Tibial artery (tissue), 4 donors: ENCODE data around the gene RALGAPA2.
A peak's percentile ranks its signal among the peaks of the same experiment; 100 is the strongest.

Source experiments
- DNase-seq, 2 donors: peaks; one replicate each; pipeline ENCODE4 v3.0.0-alpha.2; 2019
- H3K27ac ChIP-seq, 2 donors: fragments of 200-600 bp; sonication (generic) in 1 of 2; 1 replicate in 1 of 2; 2 replicates in 1 of 2; pipeline ENCODE4 v1.5.1; 2018 to 2019; ENCODE audit warnings: mild to moderate bottlenecking in 1 of 2
- H3K27me3 ChIP-seq, 2 donors: fragments of 200-600 bp; sonication (generic) in 1 of 2; one replicate each; pipeline versions ENCODE4 v1.5.1 to v1.6.0; 2016 to 2019
- H3K36me3 ChIP-seq, 3 donors: fragments of 200-600 bp; sonication (generic) in 2 of 3; one replicate each; pipeline ENCODE4 v1.5.1; 2016 to 2019; ENCODE audit warnings: mild to moderate bottlenecking in 2 of 3
- H3K4me1 ChIP-seq, 4 donors: fragments of 200-600 bp; sonication (generic) in 2 of 4; 1 replicate in 3 of 4; 2 replicates in 1 of 4; pipeline ENCODE4 v1.5.1; 2016 to 2019
- H3K4me3 ChIP-seq, 2 donors: fragments of 200-600 bp; sonication (generic) in 1 of 2; 1 replicate in 1 of 2; 2 replicates in 1 of 2; pipeline ENCODE4 v1.5.1; 2018 to 2019; ENCODE audit warnings: mild to moderate bottlenecking in 2 of 2
- H3K9me3 ChIP-seq, 3 donors: fragments of 200-600 bp; sonication (generic) in 1 of 3; one replicate each; pipeline ENCODE4 v1.5.1; 2016 to 2019
- intact Hi-C: fragments of 100-400 bp; cut with DNase I; formaldehyde crosslinking; loops from one replicate; pipeline ENCODE4 v1.15.0; 2023; ENCODE audit warnings: low total_unique reads
- TF ChIP-seq, protein P1 (sequence below), 2 experiments: fragments of 200-600 bp in 1 of 2; fragments of 450-650 bp in 1 of 2; IDR thresholded peaks; one replicate each; pipeline ENCODE4 v1.5.1; 2017 to 2019; ENCODE audit warnings: antibody characterized with exemption in 2 of 2, mild to moderate bottlenecking in 1 of 2, moderate library complexity in 1 of 2

The RALGAPA2 gene

DNA sequence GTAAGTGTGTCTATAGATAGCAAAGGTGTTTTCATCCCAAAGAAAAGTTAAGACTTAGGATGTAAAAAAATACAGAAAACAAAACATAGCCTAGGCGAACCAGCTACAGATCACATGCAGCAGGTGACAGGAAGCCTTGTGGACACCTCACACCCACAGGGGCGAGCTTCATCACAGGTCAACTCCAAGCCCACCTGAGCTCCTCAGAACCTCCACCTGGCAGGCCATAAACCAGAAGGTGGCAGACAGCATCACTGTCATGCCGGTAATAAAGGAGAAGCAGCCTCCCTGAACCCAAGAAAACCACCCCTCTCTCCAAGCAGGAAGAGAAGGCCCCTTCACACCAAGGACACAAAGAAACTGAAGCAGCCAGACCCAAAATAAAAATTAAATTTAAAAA, 1.0 kb downstream of the RALGAPA2 start:
- peak overlapping the region; percentile 75 to 84 for H3K27ac ChIP-seq
- H3K4me1 ChIP-seq: peaks cover 0 to 19% (median 11%) of the 10 kb centered on the region in 4 donors
- intact Hi-C loops: loop anchor here (5.0 to 10.0 kb wide), 2 partner anchors 413 to 591 kb away; partner anchors contain the start of genes KIZ and XRN2
- TF ChIP-seq, protein P1, sequence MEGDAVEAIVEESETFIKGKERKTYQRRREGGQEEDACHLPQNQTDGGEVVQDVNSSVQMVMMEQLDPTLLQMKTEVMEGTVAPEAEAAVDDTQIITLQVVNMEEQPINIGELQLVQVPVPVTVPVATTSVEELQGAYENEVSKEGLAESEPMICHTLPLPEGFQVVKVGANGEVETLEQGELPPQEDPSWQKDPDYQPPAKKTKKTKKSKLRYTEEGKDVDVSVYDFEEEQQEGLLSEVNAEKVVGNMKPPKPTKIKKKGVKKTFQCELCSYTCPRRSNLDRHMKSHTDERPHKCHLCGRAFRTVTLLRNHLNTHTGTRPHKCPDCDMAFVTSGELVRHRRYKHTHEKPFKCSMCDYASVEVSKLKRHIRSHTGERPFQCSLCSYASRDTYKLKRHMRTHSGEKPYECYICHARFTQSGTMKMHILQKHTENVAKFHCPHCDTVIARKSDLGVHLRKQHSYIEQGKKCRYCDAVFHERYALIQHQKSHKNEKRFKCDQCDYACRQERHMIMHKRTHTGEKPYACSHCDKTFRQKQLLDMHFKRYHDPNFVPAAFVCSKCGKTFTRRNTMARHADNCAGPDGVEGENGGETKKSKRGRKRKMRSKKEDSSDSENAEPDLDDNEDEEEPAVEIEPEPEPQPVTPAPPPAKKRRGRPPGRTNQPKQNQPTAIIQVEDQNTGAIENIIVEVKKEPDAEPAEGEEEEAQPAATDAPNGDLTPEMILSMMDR (IDR thresholded peaks at IDR 0.05): no peak
- peak overlapping the region; percentile 74 to 93 for H3K4me3 ChIP-seq
- DNase-seq: no peak
- no peaks in the 10 kb centered on the region for H3K36me3 ChIP-seq
- no peaks in the 10 kb centered on the region for H3K27me3 ChIP-seq
- no peaks in the 10 kb centered on the region for H3K9me3 ChIP-seq

DNA sequence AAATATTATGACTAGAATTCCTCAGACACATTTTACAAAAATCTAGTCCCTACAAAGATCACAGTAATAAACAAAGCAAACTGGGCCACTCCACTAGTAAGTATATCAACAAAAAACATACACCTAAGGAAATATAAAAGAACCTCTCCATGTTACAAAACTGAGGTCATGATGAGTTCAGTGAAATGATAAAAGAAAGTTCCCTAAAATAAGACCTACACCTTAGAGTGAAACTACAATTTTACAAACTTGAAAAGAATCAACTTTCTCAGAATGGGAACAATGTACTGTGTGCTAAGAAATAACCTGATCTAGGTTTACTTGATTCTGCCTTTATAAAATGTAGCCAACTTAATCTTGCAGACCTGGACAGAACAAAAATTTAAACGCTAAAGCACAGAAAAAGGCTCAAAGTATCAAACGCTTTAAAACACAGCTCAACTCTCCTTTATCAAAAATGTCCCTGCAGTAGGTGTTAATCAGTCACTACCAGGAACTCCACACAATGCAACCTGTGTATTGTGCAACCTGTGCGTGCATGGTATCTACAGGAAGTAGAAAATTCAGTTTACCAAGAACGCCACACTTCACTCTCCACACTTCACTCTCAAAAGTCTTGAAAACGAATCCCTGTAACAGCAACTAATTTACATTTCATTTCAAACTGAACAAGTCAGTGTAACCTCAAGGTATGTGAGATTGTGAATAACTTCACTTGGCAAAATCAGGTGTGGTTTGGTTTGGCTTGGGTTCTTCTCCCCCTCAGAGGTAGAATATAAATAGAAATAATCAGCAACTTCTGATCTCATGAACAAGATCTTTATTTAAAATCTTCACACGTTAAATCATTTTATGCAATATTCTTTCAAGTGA, 1.8 kb downstream of the RALGAPA2 start:
- Histone ChIP-seq H3K36me3 (no peaks in the 10 kb centered on the region), H3K27ac (no peak overlapping the region), H3K27me3 (no peaks in the 10 kb centered on the region), H3K9me3 (no peaks in the 10 kb centered on the region), H3K4me1 (peaks cover 0 to 19% (median 11%) of the 10 kb centered on the region in 4 donors), H3K4me3 (peak overlapping the region in 1 of 2 donors; percentile 93)
- no peak for DNase-seq
- intact Hi-C loops: loop anchor here (5.0 to 10.0 kb wide), 2 partner anchors 414 to 592 kb away; partner anchors contain the start of genes KIZ and XRN2
- TF ChIP-seq, protein P1 (IDR thresholded peaks at IDR 0.05): no peak

DNA sequence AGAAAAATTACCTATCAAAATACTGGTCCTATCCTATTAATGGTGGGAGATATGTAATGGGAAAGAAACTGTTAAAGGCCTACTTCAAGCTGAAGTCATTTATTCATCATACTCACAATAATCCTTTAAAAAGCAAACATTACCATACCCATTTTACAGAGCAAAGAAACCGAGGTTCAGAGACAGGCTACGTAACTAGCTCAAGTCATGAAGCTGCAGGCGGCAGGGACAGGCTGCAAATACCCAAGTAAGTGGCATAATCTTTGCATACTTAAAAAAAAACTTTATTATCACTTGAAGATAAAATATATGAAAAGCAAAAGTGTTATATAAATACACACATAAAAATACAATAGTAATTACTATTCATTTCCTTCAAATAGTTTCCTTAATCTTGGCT, 2.6 kb downstream of the RALGAPA2 start:
- DNase-seq: no peak
- intact Hi-C loops: loop anchor here (5.0 to 10.0 kb wide), 2 partner anchors 415 to 592 kb away; partner anchors contain the start of genes KIZ and XRN2
- Histone ChIP-seq H3K9me3 (no peaks in the 10 kb centered on the region), H3K4me3 (no peak overlapping the region), H3K27me3 (no peaks in the 10 kb centered on the region), H3K36me3 (no peaks in the 10 kb centered on the region), H3K4me1 (peaks cover 0 to 19% (median 11%) of the 10 kb centered on the region in 4 donors), H3K27ac (no peak overlapping the region)
- TF ChIP-seq, protein P1 (IDR thresholded peaks at IDR 0.05): no peak

DNA sequence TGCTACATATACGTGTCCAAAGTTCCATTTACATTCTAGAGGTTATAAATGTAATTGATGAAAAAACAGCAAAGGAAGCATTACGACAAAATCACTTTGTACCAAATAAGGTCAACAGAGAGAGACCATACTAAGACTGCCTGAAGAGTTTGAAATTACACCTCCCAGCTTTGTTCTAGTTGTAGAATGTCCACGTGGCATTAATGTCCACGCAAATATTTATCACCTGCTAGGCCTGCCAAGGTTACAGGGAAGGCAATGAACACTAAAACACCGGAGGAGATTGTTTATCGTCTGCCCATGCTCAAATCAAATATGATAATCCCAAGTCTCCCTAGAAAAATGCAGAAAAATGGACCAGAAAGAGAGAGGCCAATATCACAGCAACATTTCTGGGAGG, 6.2 kb downstream of the RALGAPA2 start:
- intact Hi-C loops: no loop called here
- Histone ChIP-seq H3K27ac (no peak overlapping the region), H3K4me1 (peaks cover 0 to 8% (median 4%) of the 10 kb centered on the region in 4 donors), H3K27me3 (no peaks in the 10 kb centered on the region), H3K4me3 (no peak overlapping the region), H3K36me3 (no peaks in the 10 kb centered on the region), H3K9me3 (no peaks in the 10 kb centered on the region)
- TF ChIP-seq, protein P1 (IDR thresholded peaks at IDR 0.05): no peak
- DNase-seq: no peak

DNA sequence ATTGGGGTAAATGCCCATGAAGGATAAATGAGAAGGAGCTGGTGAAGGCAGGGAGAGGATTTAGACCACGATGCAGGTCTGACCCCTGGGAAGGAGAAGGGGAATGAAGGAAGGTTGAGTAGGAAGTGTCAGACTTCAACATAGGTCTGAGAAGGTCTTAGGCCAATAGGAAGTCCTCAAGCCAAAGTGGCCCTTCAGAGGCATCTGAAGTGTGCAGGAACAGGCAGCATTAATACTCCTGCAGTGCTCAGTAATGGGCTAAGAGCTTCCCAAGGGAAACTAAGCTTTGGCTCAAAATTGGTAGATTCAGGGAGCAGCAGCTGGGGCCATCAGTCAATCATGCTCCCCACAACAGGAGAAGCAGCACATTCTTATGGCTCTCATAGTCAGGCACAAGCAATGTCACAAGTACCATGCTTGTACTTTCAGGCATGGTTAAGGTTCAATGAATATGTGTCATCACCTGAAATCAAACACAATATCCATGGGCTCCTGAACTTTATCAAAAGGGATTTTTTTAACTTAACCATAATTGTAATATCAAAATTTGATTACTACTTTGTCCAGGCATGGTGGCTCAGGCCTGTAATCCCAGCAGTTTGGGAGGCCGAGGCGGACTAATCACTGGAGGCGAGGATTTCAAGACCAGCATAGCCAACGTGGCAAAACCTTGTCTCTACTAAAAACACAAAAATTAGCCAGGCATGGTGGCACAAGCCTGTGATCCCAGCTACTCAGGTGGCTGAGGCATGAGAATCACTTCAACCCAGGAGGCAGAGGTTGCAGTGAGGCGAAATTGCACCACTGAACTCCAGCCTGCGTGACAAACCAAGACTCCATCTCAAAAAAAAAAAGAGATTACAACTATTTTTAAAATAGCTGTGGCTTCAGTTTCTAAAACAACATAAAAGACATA, 9.9 kb downstream of the RALGAPA2 start:
- Histone ChIP-seq H3K4me1 (peaks cover 0 to 17% (median 6%) of the 10 kb centered on the region in 4 donors), H3K27me3 (no peaks in the 10 kb centered on the region), H3K36me3 (no peaks in the 10 kb centered on the region), H3K9me3 (no peaks in the 10 kb centered on the region), H3K4me3 (no peak overlapping the region), H3K27ac (no peak overlapping the region)
- no peak for DNase-seq
- TF ChIP-seq, protein P1 (IDR thresholded peaks at IDR 0.05): no peak
- intact Hi-C loops: no loop called here
